ENCODE results near the gene HMGCS1. TPM values are rescaled to one million over a fixed set of nuclear protein-coding genes. Genes with fewer than 3 reads are reported as not detected.

HMGCS1 gene
- total RNA-seq, 2 experiments from 2014 or later, result 43.3 to 52.7 TPM

DNA sequence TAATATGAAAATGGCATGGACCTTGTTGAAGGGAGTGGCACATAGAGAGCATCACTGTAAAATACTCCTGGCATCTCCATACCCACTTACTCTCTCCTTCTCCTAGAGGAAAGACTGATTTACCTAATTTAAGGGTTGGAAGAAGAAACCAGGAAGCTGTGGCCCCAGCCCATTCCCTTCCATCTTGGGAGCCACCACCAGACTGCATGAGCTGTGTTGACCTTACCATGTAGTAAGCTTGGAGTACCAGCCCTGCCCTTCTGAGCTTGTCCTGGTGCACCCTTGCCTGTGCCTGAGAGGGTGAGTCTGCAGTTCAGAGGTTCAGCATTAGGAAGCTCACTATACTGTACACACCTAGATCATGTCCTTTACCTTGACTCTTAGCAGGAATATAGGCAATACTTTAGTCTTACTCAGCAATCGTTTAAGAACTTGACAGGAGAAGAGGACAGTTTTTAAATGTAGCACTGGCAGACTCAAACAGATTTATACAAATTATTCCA lies 35.7 kb upstream of the HMGCS1 start:
- ATAC-seq (ENCODE audit: poor library complexity), result no peak
- no peak for TF ChIP-seq CTCF (IDR thresholded peaks at IDR 0.05)
- intact Hi-C loops (cut with DNase I, micrococcal nuclease), result no loop called here
- Mint-ChIP-seq H3K4me3 (no peak overlapping the region), H3K9me3 (peaks cover 4% of the 10 kb centered on the region), H3K36me3 (ENCODE audit: low read depth) (no peaks in the 10 kb centered on the region), H3K4me1 (ENCODE audit: low read depth) (no peaks in the 10 kb centered on the region), H3K27ac (no peak overlapping the region), H3K27me3 (peaks cover 4% of the 10 kb centered on the region)
- Histone ChIP-seq H3K27ac (ENCODE audit: low read depth in 1 of 2, low read length in 2 of 2) (no peak overlapping the region), H3K4me3 (ENCODE audit: low read length) (no peak overlapping the region), H3K36me3 (ENCODE audit: insufficient read depth, low read length) (no peaks in the 10 kb centered on the region), H3K4me1 (ENCODE audit: insufficient read depth, low read length) (no peaks in the 10 kb centered on the region), H3K9me3 (ENCODE audit: control insufficient read depth in 1 of 2, insufficient read depth in 1 of 2, low read length in 2 of 2) (no peaks in the 10 kb centered on the region), H3K27me3 (ENCODE audit: control insufficient read depth in 1 of 2, insufficient read depth in 2 of 2, low read length in 2 of 2) (no peaks in the 10 kb centered on the region)
- CTCF ChIA-PET, result no interaction called here
- POLR2A ChIA-PET, result no interaction called here
- no peak for DNase-seq

GRCh38 chr5:43348207-43348606 lies 35.0 kb upstream of the HMGCS1 start:
- Histone ChIP-seq H3K36me3 (ENCODE audit: insufficient read depth, low read length) (no peaks in the 10 kb centered on the region), H3K9me3 (ENCODE audit: control insufficient read depth in 1 of 2, insufficient read depth in 1 of 2, low read length in 2 of 2) (no peaks in the 10 kb centered on the region), H3K27me3 (ENCODE audit: control insufficient read depth in 1 of 2, insufficient read depth in 2 of 2, low read length in 2 of 2) (no peaks in the 10 kb centered on the region), H3K4me1 (ENCODE audit: insufficient read depth, low read length) (no peaks in the 10 kb centered on the region), H3K27ac (ENCODE audit: low read depth in 1 of 2, low read length in 2 of 2) (no peak overlapping the region), H3K4me3 (ENCODE audit: low read length) (no peak overlapping the region)
- intact Hi-C loops (cut with DNase I, micrococcal nuclease), result no loop called here
- Mint-ChIP-seq H3K36me3 (ENCODE audit: low read depth) (no peaks in the 10 kb centered on the region), H3K27ac (no peak overlapping the region), H3K9me3 (peaks cover 4% of the 10 kb centered on the region), H3K27me3 (peaks cover 4% of the 10 kb centered on the region), H3K4me3 (no peak overlapping the region), H3K4me1 (ENCODE audit: low read depth) (no peaks in the 10 kb centered on the region)
- ChIA-PET CTCF (no interaction called here), POLR2A (no interaction called here)
- DNase-seq, result no peak
- TF ChIP-seq CTCF (IDR thresholded peaks at IDR 0.05), result no peak
- no peak for ATAC-seq (ENCODE audit: poor library complexity)

DNA sequence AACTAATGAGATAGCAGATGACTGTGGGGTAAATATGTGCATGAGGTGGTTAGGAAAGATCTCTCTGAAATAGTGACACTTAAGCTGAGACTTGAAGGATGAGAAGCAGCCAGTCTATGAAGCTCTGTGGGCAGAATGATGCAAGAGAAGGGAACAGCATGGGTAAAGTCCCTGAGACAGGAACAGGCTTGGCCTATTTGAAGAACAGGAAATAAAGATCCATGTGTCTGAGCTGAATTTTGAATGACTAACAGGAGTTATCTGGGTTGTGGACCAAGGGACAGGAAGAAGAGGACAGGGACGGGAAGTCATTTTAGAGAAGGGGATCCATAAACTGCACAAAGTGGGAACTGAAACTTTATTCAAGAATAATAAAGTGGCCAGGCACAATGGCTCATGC lies 25.6 kb upstream of the HMGCS1 start:
- H3K4me1 Mint-ChIP-seq (ENCODE audit: low read depth), result no peaks in the 10 kb centered on the region
- H3K4me3 ChIP-seq (ENCODE audit: low read length), result no peak overlapping the region
- TF ChIP-seq CTCF (IDR thresholded peaks at IDR 0.05), result no peak
- H3K9me3 Mint-ChIP-seq, result peaks cover 9% of the 10 kb centered on the region
- no peaks in the 10 kb centered on the region for H3K27me3 ChIP-seq (ENCODE audit: control insufficient read depth in 1 of 2, insufficient read depth in 2 of 2, low read length in 2 of 2)
- peaks cover 7% of the 10 kb centered on the region for H3K36me3 Mint-ChIP-seq (ENCODE audit: low read depth)
- ChIA-PET CTCF (no interaction called here), POLR2A (no interaction called here)
- H3K27ac Mint-ChIP-seq, result no peak overlapping the region
- intact Hi-C loops (cut with DNase I, micrococcal nuclease), result no loop called here
- DNase-seq, result peak in 2 of 14 experiments; percentile 21 to 40
- peaks cover 29% of the 10 kb centered on the region for H3K27me3 Mint-ChIP-seq
- H3K9me3 ChIP-seq (ENCODE audit: control insufficient read depth in 1 of 2, insufficient read depth in 1 of 2, low read length in 2 of 2), result peaks cover 11 to 13% of the 10 kb centered on the region in 2 experiments
- no peaks in the 10 kb centered on the region for H3K36me3 ChIP-seq (ENCODE audit: insufficient read depth, low read length)
- no peak overlapping the region for H3K4me3 Mint-ChIP-seq
- ATAC-seq (ENCODE audit: poor library complexity), result no peak
- H3K27ac ChIP-seq (ENCODE audit: low read depth in 1 of 2, low read length in 2 of 2), result no peak overlapping the region
- H3K4me1 ChIP-seq (ENCODE audit: insufficient read depth, low read length), result no peaks in the 10 kb centered on the region
